Activated CD4-positive, alpha-beta memory T cell treated with anti-CD3 and anti-CD28 coated beads for 36 hours (primary cell): ENCODE measurements around the gene RAPGEF4. TPM values are rescaled to one million over a fixed set of nuclear protein-coding genes. Genes with fewer than 3 reads are reported as not detected.
A peak's percentile ranks its signal among the peaks of the same experiment; 100 is the strongest.

Source experiments
- CTCF ChIA-PET: fragments of 350-600 bp; sonication (Branson Sonifier 250); formaldehyde crosslinking; loops from one replicate; lab custom pipeline; 2021; ENCODE audit warnings: antibody characterized with exemption, inconsistent platforms; lab: Charles Lee
- POLR2A ChIA-PET: fragments of 350-600 bp; sonication (Branson Sonifier 250); formaldehyde crosslinking; loops from one replicate; lab custom pipeline; 2021; ENCODE audit warnings: antibody characterized with exemption; lab: Charles Lee
- DNase-seq: peaks from one replicate; pipeline ENCODE4 v3.0.0-alpha.2; 2020
- H3K27ac Mint-ChIP-seq: one replicate; pipeline ENCODE4 v1.8.0; 2021; ENCODE audit warnings: mixed read lengths
- H3K27me3 Mint-ChIP-seq: one replicate; pipeline ENCODE4 v1.8.0; 2021; ENCODE audit warnings: mixed read lengths
- H3K36me3 Mint-ChIP-seq: one replicate; pipeline ENCODE4 v1.8.0; 2021; ENCODE audit warnings: mixed read lengths
- H3K4me1 Mint-ChIP-seq: one replicate; pipeline ENCODE4 v1.8.0; 2021; ENCODE audit warnings: low read depth, mixed read lengths
- H3K4me3 Mint-ChIP-seq: one replicate; pipeline ENCODE4 v1.8.0; 2021; ENCODE audit warnings: mild to moderate bottlenecking, mixed read lengths
- H3K9me3 Mint-ChIP-seq: one replicate; pipeline ENCODE4 v1.8.0; 2021; ENCODE audit warnings: mixed read lengths
- intact Hi-C: fragments of 100-400 bp; cut with micrococcal nuclease; formaldehyde crosslinking; loops from one replicate; pipeline ENCODE4 v1.15.1; 2023
- total RNA-seq, 2 experiments: library from RNA; stranded (reverse); gene quantifications; one replicate each; pipeline ENCODE4 v1.2.3, GENCODE V29; 2021

Gene RAPGEF4
- under 1 TPM in 1 of 2 experiments, not detected in 1; 0.21 TPM for total RNA-seq

DNA sequence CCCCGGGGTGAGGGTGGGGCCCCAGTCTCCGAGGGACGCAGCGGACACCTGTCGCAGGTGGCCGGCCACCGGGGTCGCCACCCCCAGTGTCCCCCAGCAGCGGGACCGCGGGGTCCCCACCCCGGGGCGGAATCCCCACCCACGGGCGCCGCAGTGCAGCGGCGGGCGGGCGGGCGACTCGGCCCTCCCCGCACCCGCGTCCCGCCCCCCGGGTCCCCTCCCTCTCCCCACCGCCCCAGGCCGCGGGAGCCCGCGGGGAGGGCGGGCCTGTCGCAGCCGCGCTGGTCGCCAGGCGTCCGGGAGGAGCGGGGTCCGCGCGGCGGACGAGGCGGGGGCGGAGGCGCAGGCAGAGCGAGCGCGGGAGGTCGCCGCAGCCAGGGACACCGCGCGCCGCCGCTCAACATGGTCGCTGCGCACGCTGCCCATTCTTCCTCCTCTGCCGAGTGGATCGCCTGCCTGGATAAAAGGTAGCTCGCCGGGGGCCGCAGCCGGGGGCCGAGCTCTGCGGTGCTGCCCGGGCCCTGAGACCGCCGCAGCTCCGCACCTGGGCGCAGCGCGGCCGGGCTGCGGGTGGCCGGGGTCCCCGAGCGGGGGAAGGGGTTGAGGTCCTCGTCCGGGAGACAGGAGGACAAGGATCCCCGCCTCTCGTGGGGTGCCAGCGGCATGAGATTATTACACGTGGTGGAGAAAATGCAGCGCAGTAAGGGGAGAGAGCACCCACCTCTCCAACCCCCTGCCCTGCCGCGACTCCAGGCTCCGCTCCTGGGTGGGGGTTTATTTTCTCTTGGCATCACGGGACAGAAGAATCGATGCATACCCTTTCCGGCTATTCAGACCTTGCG, at the start of gene RAPGEF4:
Gene RAPGEF4, plus strand, starts transcription at position 264 of the 842 bp plus-strand sequence. Its CDS starts 139 bp downstream, at position 403.
- ChIA-PET CTCF (no interaction called here), POLR2A (no interaction called here)
- intact Hi-C loops, result no loop called here
- Mint-ChIP-seq H3K4me3 (peak within 1 kb of the TSS; percentile 57), H3K27me3 (peaks cover 48% of the 10 kb centered on the region), H3K4me1 (peaks cover 5% of the 10 kb centered on the region), H3K36me3 (no peaks in the 10 kb centered on the region), H3K27ac (no peak within 1 kb of the TSS), H3K9me3 (no peaks in the 10 kb centered on the region)
- DNase-seq, result no peak

- Mint-ChIP-seq H3K4me3 (no peak overlapping the region), H3K27ac (no peak overlapping the region), H3K27me3 (peaks cover 4% of the 10 kb centered on the region), H3K36me3 (peaks cover 4% of the 10 kb centered on the region), H3K4me1 (peaks cover 26% of the 10 kb centered on the region), H3K9me3 (peaks cover 2% of the 10 kb centered on the region)
- intact Hi-C loops, result loop anchor here (10.0 kb wide), 1 partner anchor 228 kb away; no protein-coding TSS in a partner anchor
- POLR2A ChIA-PET, result no interaction called here
- DNase-seq, result peak; percentile 61
- CTCF ChIA-PET, result interaction anchor here (1.6 kb wide), 1 partner anchor 27 kb away, joined by 4 read pairs; no protein-coding TSS in a partner anchor
Measured at GRCh38 chr2:172693037-172693436, 42.6 kb upstream of the RAPGEF4 start.

DNA sequence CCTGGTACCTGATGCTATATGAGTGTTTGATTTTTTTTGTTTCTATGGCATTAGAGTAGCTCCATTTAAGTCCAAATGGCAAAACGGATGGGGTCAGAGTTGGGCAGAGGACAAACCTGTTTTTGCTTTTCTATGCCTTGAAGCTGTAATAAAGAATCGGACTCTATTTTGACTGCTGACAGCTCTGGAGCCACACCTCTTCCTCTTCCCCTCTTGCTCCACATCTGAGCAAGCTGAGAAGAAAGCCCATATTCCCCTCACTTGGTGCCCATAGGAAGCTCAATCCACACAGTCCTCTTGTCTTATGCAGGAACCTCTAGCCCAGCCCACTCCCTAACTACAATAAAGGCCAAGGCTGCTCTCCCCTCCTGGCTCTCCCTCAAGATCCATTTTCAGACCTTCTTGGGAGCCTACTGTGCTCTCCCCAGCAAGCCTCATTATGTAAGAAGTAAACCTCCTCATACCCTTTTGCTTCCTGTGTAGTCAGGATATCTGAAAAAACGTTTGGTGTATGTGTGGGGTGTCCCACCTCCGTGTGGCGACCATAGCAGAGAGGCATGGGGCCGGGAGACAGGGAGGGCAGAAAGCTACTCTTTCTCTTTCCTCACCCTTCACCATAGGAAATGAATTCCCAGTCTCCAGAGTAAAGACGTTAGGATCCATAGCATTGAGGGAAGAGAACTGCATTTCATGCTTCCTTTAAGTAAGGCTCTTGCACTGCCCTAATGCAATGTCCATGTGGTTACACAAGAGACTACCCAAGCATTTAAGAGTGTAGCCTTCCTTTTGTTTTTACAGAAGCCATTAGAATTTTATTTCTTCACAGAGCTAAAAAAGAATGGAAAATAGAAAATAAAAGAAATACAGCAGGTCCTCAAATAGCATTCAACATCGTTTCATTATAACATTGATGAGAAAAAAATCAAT, 41.9 kb upstream of the RAPGEF4 start:
- POLR2A ChIA-PET, result no interaction called here
- Mint-ChIP-seq H3K4me3 (no peak overlapping the region), H3K27me3 (peaks cover 4% of the 10 kb centered on the region), H3K9me3 (peaks cover 2% of the 10 kb centered on the region), H3K36me3 (peaks cover 4% of the 10 kb centered on the region), H3K27ac (no peak overlapping the region), H3K4me1 (peaks cover 33% of the 10 kb centered on the region)
- intact Hi-C loops, result loop anchor here (10.0 kb wide), 1 partner anchor 229 kb away; no protein-coding TSS in a partner anchor
- CTCF ChIA-PET, result interaction anchor here (0.9 to 1.6 kb wide), 2 partner anchors 27 to 228 kb away, joined by 3 to 4 read pairs; no protein-coding TSS in a partner anchor
- no peak for DNase-seq

- POLR2A ChIA-PET, result no interaction called here
Measured at GRCh38 chr2:172697296-172697695, 38.3 kb upstream of the RAPGEF4 start.

GRCh38 chr2:172698041-172698863, 37.4 kb upstream of the RAPGEF4 start:
- H3K27me3 Mint-ChIP-seq, result peaks cover 2% of the 10 kb centered on the region
- H3K9me3 Mint-ChIP-seq, result no peaks in the 10 kb centered on the region
- ChIA-PET CTCF (interaction anchor here (0.8 to 1.3 kb wide), 3 partner anchors 13 to 104 kb away, joined by 3 to 5 read pairs (median 4); no protein-coding TSS in a partner anchor), POLR2A (no interaction called here)
- intact Hi-C loops, result loop anchor here (10.0 kb wide), 1 partner anchor 233 kb away; no protein-coding TSS in a partner anchor
- H3K4me1 Mint-ChIP-seq, result peaks cover 19% of the 10 kb centered on the region
- H3K36me3 Mint-ChIP-seq, result no peaks in the 10 kb centered on the region
- no peak overlapping the region for H3K27ac Mint-ChIP-seq
- no peak overlapping the region for H3K4me3 Mint-ChIP-seq
- DNase-seq, result peak; percentile 13

More at GRCh38 chr2:172697296-172697695, 38.3 kb upstream of the RAPGEF4 start:
- CTCF ChIA-PET, result no interaction called here
- Mint-ChIP-seq H3K27ac (no peak overlapping the region), H3K4me1 (peaks cover 29% of the 10 kb centered on the region), H3K4me3 (no peak overlapping the region), H3K36me3 (no peaks in the 10 kb centered on the region), H3K27me3 (no peaks in the 10 kb centered on the region), H3K9me3 (no peaks in the 10 kb centered on the region)
- no peak for DNase-seq
- intact Hi-C loops, result loop anchor here (10.0 kb wide), 1 partner anchor 232 kb away; no protein-coding TSS in a partner anchor

DNA sequence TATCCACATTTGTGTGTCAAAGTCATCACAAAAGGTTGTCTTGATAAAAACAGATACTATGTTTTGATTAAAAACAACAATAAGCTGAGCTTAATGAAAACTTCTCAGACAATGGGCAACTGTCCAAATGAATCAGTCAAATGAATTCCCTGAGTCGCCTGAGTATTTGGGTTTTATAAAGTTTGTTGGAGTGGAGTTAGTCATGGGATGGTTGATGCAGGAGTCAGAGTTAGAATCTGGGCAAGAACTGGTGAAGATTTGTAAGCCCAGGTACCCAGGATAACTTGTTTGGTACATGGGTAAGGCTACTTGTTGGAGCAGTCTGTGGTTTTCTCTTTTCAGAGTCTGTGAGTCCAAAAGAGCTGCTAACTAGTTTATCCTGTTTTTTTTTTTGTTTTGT, 34.4 kb upstream of the RAPGEF4 start:
- Mint-ChIP-seq H3K4me3 (no peak overlapping the region), H3K36me3 (no peaks in the 10 kb centered on the region), H3K27ac (no peak overlapping the region), H3K27me3 (peaks cover 5% of the 10 kb centered on the region), H3K9me3 (no peaks in the 10 kb centered on the region), H3K4me1 (peaks cover 12% of the 10 kb centered on the region)
- intact Hi-C loops, result loop anchor here (10.0 kb wide), 1 partner anchor 526 kb away; no protein-coding TSS in a partner anchor
- no peak for DNase-seq
- CTCF ChIA-PET, result no interaction called here
- POLR2A ChIA-PET, result no interaction called here

DNA sequence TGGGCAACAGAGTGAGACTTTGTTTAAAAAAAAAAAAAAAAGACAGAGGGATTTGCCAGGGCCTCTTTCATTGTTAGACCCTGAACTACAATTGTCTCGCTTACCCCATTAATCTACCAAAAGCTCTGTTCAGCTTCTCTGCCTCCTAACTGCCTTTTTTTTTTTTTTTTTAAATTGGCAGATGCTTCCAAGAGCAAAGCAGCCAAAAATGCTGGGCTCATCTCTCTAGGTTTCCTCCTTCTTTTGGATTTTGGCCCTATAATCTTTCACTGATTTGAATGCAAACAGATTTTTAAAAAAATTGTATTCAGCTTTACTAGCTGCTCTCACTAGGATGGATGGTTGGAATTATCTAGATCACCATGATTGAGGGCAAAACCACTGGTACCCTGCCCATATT, 33.2 kb upstream of the RAPGEF4 start:
- POLR2A ChIA-PET, result no interaction called here
- Mint-ChIP-seq H3K27ac (no peak overlapping the region), H3K27me3 (peaks cover 7% of the 10 kb centered on the region), H3K9me3 (no peaks in the 10 kb centered on the region), H3K4me3 (no peak overlapping the region), H3K4me1 (peaks cover 12% of the 10 kb centered on the region), H3K36me3 (no peaks in the 10 kb centered on the region)
- CTCF ChIA-PET, result interaction anchor here (0.6 kb wide), 1 partner anchor 27 kb away, joined by 3 read pairs; no protein-coding TSS in a partner anchor
- intact Hi-C loops, result loop anchor here (10.0 kb wide), 1 partner anchor 528 kb away; no protein-coding TSS in a partner anchor
- no peak for DNase-seq

DNA sequence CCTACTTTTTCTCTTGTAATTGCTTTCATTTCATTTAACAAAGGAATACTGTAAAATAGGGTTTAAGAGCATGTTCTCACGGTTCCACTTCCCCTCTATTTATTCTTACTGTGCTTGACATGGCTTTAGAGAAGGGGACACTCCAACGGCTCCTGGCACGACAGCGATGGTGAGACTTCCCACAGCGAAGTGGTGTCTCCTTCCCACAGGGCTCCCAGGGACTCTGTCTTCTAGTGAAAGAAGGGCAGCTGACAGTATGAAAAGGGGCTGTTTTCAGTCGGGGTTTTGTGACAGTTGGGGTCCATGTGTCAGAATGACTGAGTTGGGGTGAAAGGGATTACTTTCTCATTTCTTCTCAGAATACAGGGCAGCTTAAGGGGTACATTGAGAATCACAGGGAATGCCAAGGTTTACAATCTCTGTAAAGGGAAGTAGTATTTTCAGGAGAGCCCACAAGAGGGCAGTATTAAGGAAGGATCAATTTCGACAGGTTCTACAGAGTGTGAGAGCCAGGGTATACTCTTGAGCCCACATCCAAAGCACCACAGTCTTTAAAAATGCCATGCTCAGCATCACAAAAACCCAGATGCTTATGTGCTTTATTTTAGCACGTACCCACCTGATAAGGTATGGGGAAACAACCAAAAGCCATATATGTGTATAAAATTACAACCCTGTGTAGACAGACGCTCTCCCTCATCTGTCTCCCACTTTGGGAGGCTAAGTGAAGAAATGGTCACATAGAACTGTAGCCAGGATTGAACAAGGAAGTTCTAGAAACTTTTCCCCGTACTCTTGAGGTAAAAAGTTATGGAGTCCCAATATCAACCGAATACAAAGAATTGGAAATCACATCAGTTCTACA, 31.3 kb upstream of the RAPGEF4 start:
- Mint-ChIP-seq H3K27ac (no peak overlapping the region), H3K4me3 (no peak overlapping the region), H3K4me1 (no peaks in the 10 kb centered on the region), H3K36me3 (no peaks in the 10 kb centered on the region), H3K27me3 (peaks cover 8% of the 10 kb centered on the region), H3K9me3 (no peaks in the 10 kb centered on the region)
- intact Hi-C loops, result loop anchor here (10.0 kb wide), 1 partner anchor 530 kb away; no protein-coding TSS in a partner anchor
- ChIA-PET POLR2A (no interaction called here), CTCF (interaction anchor here (1.6 kb wide), 1 partner anchor 9 kb away, joined by 3 read pairs; no protein-coding TSS in a partner anchor)
- no peak for DNase-seq

GRCh38 chr2:172705352-172705751, 30.3 kb upstream of the RAPGEF4 start:
- ChIA-PET CTCF (interaction anchor here (1.6 kb wide), 1 partner anchor 8 kb away, joined by 3 read pairs; no protein-coding TSS in a partner anchor), POLR2A (no interaction called here)
- peaks cover 8% of the 10 kb centered on the region for H3K27me3 Mint-ChIP-seq
- H3K9me3 Mint-ChIP-seq, result no peaks in the 10 kb centered on the region
- no peak for DNase-seq
- no peak overlapping the region for H3K4me3 Mint-ChIP-seq
- no peaks in the 10 kb centered on the region for H3K36me3 Mint-ChIP-seq
- H3K4me1 Mint-ChIP-seq, result no peaks in the 10 kb centered on the region
- intact Hi-C loops, result loop anchor here (10.0 kb wide), 1 partner anchor 531 kb away; no protein-coding TSS in a partner anchor
- H3K27ac Mint-ChIP-seq, result no peak overlapping the region

DNA sequence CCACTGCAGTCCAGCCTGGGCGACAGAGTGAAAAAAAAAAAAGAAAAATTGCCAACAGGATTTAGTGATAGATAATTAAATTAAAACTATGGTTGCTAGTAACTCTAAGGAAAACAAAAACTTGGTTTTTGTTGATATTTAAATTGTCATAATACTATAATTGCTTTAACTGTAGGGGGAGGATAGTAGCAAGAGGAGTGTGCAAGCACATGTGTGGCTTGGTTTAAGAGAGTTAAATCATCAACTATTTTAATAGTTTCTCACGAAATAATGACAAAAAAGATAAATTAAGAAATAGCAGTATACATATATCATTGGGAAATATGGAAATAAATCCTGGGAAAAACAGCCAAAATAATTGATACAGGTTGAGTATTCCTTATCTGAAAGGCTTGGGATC, 27.4 kb upstream of the RAPGEF4 start:
- no peaks in the 10 kb centered on the region for H3K4me1 Mint-ChIP-seq

More for the DNA sequence above, 27.4 kb upstream of the RAPGEF4 start:
- CTCF ChIA-PET, result no interaction called here
- no peaks in the 10 kb centered on the region for H3K9me3 Mint-ChIP-seq
- intact Hi-C loops, result loop anchor here (10.0 kb wide), 1 partner anchor 533 kb away; no protein-coding TSS in a partner anchor
- H3K4me3 Mint-ChIP-seq, result no peak overlapping the region
- H3K27me3 Mint-ChIP-seq, result peaks cover 6% of the 10 kb centered on the region
- no peak overlapping the region for H3K27ac Mint-ChIP-seq
- POLR2A ChIA-PET, result no interaction called here
- no peaks in the 10 kb centered on the region for H3K36me3 Mint-ChIP-seq
- DNase-seq, result no peak
